ENCODE measurements around the gene TADA2B.
"Not testable (repeated sequence)": the region's sequence is repeated elsewhere in the genome, so short reads cannot be mapped to it uniquely, and the experiment has no call there.

Gene TADA2B

DNA sequence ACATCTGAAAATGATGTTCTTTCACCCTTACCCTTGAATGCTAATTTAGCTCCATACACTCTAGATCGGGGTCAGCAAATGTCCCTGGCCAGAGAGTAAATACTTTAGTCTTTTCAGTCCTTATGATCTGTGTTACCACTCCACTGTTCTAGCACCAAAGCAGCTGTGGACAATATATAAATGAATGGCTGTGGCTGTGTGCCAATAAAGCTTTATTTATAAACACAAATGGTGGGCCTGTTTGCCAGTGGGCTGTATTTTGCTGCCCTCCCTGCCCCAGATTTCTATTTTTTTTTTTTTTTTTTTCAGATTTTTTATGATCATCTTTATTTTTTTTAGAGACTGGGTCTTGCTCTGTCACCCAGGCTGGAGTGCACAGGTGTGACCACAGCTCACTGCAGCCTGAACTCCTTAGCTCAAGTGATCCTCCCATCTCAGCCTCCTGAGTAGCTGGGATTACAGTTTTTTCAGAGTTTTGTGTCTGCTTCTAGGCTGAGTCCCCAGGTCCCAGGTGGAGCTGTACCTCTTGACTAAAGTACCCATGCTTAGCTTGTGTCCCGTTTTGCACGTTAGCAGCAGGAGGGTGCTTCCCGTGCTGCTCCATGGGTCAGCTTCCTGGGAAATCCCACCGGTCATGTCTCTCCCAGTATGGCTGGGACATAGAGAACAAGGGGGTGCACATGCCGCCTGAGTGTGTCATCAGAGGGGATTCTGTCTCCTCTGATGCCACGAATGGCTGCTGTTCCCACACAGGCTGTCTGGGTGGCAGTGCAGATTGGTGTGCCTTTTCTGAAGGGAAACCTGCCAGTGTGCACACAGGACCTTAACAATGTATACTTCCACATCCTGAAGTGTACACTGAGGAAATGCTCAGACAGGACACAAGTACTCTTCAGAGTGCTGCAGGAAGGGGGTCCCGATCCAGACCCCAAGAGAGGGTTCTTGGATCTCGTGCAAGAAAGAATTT lies 40.7 kb downstream of the TADA2B start:
- no peak overlapping the region for H3K27ac ChIP-seq (ENCODE audit: low read depth, low read length)
- H3K4me3 ChIP-seq (ENCODE audit: low read length): no peak overlapping the region
- no peak overlapping the region for H3K9ac ChIP-seq (ENCODE audit: low read length)
- no peaks in the 10 kb centered on the region for H3K4me1 ChIP-seq (ENCODE audit: control insufficient read depth, insufficient read depth, low read length)
- no peaks in the 10 kb centered on the region for H3K36me3 ChIP-seq (ENCODE audit: control insufficient read depth, insufficient read depth, low read length)
- no peaks in the 10 kb centered on the region for H3K27me3 ChIP-seq (ENCODE audit: control insufficient read depth, insufficient read depth, low read length)

DNA sequence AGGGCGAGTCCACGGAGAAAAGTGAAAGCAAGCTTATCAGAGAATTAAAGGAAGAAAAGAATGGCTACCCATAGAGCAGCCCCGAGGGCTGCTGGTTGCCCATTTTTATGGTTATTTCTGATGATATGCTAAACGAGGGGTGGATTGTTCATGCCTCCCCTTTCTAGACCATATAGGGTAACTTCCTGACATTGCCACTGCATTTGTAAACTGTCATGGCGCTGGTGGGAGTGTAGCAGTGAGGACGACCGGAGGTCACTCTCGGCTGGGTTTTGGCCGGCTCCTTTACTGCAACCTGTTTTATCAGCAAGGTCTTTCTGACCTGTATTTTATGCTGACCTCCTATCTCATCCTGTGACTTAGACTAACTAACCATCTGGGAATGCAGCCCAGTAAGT lies 41.4 kb downstream of the TADA2B start:
- not testable (repeated sequence) for H3K9ac ChIP-seq (ENCODE audit: low read length)

DNA sequence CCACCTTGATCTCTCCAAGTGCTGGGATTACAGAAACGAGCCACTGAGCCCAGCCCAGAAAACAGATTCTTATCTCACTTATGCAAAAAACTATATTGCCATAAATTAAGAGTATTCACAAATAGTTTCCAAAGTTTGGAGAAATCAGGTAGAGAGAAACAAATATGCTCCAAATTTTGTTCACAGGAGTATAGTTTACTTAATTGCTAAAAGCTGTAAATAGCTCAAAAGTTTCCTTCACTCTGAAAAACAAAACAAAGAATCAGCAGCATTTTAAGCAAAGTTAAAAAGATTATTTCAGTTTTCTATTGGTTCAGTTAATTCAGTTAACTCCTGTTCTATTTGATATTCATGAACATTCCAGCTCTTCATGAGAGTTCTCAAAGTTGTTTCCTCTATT lies 43.2 kb downstream of the TADA2B start:
- no peak overlapping the region for H3K27ac ChIP-seq (ENCODE audit: low read depth, low read length)
- no peaks in the 10 kb centered on the region for H3K36me3 ChIP-seq (ENCODE audit: control insufficient read depth, insufficient read depth, low read length)
- no peaks in the 10 kb centered on the region for H3K4me1 ChIP-seq (ENCODE audit: control insufficient read depth, insufficient read depth, low read length)
- no peak overlapping the region for H3K9ac ChIP-seq (ENCODE audit: low read length)
- no peak overlapping the region for H3K4me3 ChIP-seq (ENCODE audit: low read length)
- no peaks in the 10 kb centered on the region for H3K27me3 ChIP-seq (ENCODE audit: control insufficient read depth, insufficient read depth, low read length)

More for the DNA sequence above, 41.4 kb downstream of the TADA2B start:
- not testable (repeated sequence) for H3K4me3 ChIP-seq (ENCODE audit: low read length); H3K36me3 ChIP-seq (ENCODE audit: control insufficient read depth, insufficient read depth, low read length); H3K4me1 ChIP-seq (ENCODE audit: control insufficient read depth, insufficient read depth, low read length); H3K27me3 ChIP-seq (ENCODE audit: control insufficient read depth, insufficient read depth, low read length); H3K27ac ChIP-seq (ENCODE audit: low read depth, low read length)

DNA sequence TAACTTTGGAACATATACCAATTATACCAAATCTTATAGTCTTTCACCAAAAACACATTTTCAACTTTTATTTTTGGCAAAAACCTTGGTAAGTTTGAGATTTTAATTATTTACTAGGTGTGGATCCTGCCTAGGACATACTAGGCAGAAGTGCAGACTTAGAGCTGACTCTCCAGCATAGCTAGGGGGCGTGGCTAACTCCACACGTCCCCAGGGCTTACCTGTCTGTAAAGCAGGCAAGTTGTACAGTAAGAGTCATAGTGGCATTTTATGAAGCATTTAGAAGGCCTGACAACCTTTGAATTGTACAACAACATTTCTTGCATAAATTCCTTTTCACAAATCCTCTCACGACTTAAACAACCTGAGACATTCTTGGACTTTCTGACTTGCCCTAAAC lies 43.9 kb downstream of the TADA2B start:
- Histone ChIP-seq H3K9ac (ENCODE audit: low read length) (no peak overlapping the region), H3K4me3 (ENCODE audit: low read length) (no peak overlapping the region), H3K27me3 (ENCODE audit: control insufficient read depth, insufficient read depth, low read length) (no peaks in the 10 kb centered on the region), H3K27ac (ENCODE audit: low read depth, low read length) (no peak overlapping the region), H3K36me3 (ENCODE audit: control insufficient read depth, insufficient read depth, low read length) (no peaks in the 10 kb centered on the region), H3K4me1 (ENCODE audit: control insufficient read depth, insufficient read depth, low read length) (no peaks in the 10 kb centered on the region)

DNA sequence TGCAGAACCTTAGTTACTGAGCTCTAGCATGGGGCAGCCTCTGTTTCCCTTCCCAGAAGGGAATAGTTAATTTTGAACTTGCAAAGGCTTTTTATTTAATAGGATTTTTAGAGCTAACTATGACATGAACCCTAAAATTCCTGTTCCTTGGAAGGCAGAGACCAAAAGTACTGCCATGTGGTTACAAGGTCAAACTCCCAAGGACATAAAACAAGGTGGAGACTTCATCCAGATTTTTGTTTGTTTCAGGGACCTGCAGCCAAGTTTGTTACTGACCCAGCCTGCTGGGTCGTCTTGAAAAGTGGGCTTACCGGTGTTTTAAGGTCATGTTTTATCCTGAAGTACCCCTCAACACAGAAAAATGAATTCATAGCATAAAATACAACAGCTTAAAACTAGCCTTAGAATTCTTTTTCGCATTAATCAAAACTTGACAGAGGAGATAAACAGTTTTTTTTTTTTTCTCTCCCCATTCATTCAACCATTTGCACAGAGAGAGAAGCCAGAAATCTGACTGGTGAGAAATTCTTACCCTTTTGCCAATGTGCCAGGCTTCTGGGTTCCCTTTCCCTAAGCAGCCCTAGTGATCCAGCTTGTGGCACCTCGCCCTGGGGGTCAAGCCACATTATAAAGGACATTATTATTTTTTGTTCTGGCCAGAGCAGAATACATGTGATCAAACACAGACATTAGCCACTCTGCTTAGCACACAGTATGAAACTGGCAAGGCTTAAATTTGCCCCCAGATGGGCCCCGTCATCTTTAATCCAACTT lies 46.2 kb downstream of the TADA2B start:
- no peak overlapping the region for H3K4me3 ChIP-seq (ENCODE audit: low read length)
- no peaks in the 10 kb centered on the region for H3K36me3 ChIP-seq (ENCODE audit: control insufficient read depth, insufficient read depth, low read length)
- no peaks in the 10 kb centered on the region for H3K4me1 ChIP-seq (ENCODE audit: control insufficient read depth, insufficient read depth, low read length)
- H3K9ac ChIP-seq (ENCODE audit: low read length): no peak overlapping the region
- no peak overlapping the region for H3K27ac ChIP-seq (ENCODE audit: low read depth, low read length)
- no peaks in the 10 kb centered on the region for H3K27me3 ChIP-seq (ENCODE audit: control insufficient read depth, insufficient read depth, low read length)

DNA sequence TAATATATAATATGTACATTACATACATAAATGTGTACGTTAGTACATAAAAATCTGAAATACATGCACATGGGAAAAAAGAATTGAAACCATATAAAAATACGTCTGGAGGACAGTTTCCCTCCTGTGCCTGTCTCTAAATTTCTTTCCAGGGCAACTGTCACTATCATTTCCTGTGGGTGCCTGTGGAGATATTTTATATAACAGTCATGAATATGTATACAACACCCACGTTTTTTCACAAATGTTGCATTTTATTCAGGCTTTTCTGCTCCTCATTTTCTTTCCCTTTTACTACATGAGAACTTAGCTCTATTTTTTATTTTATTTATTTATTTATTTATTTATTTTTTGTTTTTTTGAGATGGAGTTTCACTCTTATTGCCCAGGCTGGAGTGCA lies 48.9 kb downstream of the TADA2B start:
- Histone ChIP-seq H3K27ac (ENCODE audit: low read depth, low read length) (no peak overlapping the region), H3K27me3 (ENCODE audit: control insufficient read depth, insufficient read depth, low read length) (no peaks in the 10 kb centered on the region), H3K4me1 (ENCODE audit: control insufficient read depth, insufficient read depth, low read length) (no peaks in the 10 kb centered on the region), H3K36me3 (ENCODE audit: control insufficient read depth, insufficient read depth, low read length) (no peaks in the 10 kb centered on the region), H3K9ac (ENCODE audit: low read length) (no peak overlapping the region), H3K4me3 (ENCODE audit: low read length) (no peak overlapping the region)

DNA sequence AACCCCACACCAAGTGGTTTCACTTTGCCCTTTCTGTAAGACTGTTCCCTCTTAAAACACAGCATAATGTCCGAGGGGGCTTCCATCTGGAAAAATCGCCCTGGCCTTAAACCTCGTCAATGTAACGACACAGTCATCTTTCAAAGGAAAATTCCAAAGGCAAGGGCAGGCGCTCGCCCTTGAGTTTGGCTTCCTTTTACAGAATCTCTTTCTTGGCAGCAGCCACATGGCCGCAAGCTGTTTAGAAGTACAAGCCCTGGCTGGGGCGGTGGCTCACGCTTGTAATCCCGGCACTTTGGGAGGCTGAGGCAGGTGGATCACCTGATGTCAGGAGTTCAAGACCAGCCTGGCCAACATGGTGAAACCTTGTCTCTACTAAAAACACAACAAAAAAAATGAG lies 51.7 kb downstream of the TADA2B start:
- Histone ChIP-seq H3K36me3 (ENCODE audit: control insufficient read depth, insufficient read depth, low read length) (no peaks in the 10 kb centered on the region), H3K9ac (ENCODE audit: low read length) (no peak overlapping the region), H3K4me1 (ENCODE audit: control insufficient read depth, insufficient read depth, low read length) (no peaks in the 10 kb centered on the region), H3K27me3 (ENCODE audit: control insufficient read depth, insufficient read depth, low read length) (no peaks in the 10 kb centered on the region), H3K4me3 (ENCODE audit: low read length) (no peak overlapping the region), H3K27ac (ENCODE audit: low read depth, low read length) (no peak overlapping the region)

DNA sequence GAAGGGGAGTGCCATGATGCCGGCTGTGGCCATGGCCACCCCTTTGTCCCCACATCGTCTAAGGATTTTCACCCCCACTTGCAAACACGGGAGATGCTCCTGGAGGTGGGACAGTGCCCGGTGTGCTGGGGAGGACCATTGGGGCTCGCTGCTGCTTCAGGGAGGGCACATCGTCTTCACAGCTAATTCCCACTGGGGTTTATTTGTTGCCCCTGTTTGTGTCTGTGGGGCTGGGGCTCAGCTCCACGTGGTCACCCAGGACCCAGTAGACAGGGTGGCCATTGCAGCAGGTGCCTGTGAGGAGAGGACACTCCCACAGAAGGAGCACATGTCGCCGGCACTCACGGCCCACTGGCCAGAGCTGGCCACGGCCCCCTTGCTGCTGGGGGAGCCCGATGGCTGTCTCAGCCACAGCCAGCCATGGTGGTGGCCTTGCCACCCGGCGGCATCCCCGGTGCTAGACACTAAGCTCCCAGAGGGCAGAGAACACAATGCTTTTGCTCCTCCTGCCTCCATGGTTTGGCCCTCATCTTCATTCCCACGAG lies 52.5 kb downstream of the TADA2B start:
- no peak overlapping the region for H3K9ac ChIP-seq (ENCODE audit: low read length)
- no peaks in the 10 kb centered on the region for H3K27me3 ChIP-seq (ENCODE audit: control insufficient read depth, insufficient read depth, low read length)
- no peak overlapping the region for H3K4me3 ChIP-seq (ENCODE audit: low read length)
- H3K36me3 ChIP-seq (ENCODE audit: control insufficient read depth, insufficient read depth, low read length): no peaks in the 10 kb centered on the region
- no peak overlapping the region for H3K27ac ChIP-seq (ENCODE audit: low read depth, low read length)
- no peaks in the 10 kb centered on the region for H3K4me1 ChIP-seq (ENCODE audit: control insufficient read depth, insufficient read depth, low read length)

DNA sequence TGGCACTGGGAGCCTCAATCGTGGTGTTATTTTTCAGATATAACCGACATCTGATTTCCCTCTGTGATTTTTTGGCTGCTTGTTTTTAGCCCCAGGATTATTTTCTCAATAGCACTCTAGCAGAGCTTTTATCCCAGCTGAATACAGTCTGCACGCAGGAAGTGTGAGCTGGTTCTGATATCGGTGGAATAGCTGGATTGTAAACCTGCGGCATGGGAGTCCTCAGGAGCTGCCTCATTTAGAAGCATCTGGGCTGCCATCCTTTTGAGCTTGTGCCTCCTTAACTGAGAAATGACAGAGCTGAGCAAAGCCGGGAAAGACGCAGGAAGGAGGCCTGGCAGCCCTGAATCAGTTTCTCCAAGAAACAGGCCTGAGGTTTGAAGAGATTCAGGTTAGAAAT lies 53.1 kb downstream of the TADA2B start:
- no peak overlapping the region for H3K27ac ChIP-seq (ENCODE audit: low read depth, low read length)
- H3K36me3 ChIP-seq (ENCODE audit: control insufficient read depth, insufficient read depth, low read length): no peaks in the 10 kb centered on the region
- H3K4me3 ChIP-seq (ENCODE audit: low read length): no peak overlapping the region
- no peaks in the 10 kb centered on the region for H3K27me3 ChIP-seq (ENCODE audit: control insufficient read depth, insufficient read depth, low read length)
- H3K4me1 ChIP-seq (ENCODE audit: control insufficient read depth, insufficient read depth, low read length): no peaks in the 10 kb centered on the region
- no peak overlapping the region for H3K9ac ChIP-seq (ENCODE audit: low read length)

DNA sequence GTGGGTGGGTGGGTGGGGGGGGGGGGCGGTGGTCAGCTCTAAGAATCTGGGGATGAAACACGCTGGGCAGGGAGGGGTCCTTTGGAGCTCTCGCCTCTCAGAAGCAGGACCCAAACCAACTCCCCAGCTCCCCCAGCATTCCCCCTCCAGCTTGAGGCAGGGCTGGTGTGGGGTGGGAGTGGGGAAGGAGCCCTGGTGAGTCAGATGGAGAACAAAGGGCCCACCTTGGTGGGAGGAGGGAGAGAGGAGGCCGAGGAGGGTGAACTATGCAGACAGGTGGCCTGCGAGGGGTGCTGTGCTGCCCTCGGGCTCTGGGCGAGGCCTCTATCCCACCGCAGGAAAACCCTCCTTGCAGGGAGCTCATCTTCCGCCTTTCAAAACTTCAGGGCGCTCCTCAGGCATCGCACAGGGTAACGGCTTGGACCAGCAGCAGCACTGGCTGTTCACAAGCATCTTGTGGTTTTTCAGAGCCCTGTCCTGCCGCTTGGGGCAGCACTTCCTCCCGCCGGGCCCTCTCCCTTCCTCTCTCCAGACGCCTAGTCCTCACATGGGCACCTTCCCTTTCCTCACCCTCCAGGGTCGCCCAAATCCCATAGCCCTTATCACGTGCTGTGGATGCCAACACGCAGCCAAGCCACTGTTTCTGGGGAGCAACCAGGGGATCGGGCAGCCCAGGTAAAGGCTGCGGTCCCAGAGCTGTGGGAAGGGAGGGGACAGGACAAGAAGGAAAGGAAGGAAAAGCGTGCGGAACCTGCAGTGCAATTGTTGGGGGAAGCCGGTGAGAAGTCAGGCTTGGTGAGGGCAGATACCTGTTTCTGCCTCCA lies 58.7 kb downstream of the TADA2B start:
- no peaks in the 10 kb centered on the region for H3K27me3 ChIP-seq (ENCODE audit: control insufficient read depth, insufficient read depth, low read length)
- no peak overlapping the region for H3K9ac ChIP-seq (ENCODE audit: low read length)
- H3K27ac ChIP-seq (ENCODE audit: low read depth, low read length): no peak overlapping the region
- H3K36me3 ChIP-seq (ENCODE audit: control insufficient read depth, insufficient read depth, low read length): no peaks in the 10 kb centered on the region
- H3K4me1 ChIP-seq (ENCODE audit: control insufficient read depth, insufficient read depth, low read length): peaks cover 8% of the 10 kb centered on the region
- H3K4me3 ChIP-seq (ENCODE audit: low read length): peak overlapping the region; percentile 30

DNA sequence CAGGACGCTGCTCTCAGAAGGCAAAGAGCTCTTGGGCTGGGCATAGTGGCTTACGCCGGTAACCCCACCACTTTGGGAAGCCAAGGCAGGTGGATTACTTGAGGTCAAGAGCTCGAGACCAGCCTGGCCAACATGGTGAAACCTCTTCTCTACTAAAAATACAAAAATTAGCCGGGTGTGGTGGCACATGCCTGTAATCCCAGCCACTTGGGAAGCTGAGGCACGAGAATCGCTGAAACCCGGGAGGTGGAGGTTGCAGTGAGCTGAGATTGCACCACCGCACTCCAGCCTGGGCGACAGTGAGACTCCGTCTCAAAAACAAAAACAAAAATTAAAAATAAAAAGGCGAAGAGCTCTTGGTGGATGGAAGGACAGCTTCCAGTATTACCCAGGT lies 59.3 kb downstream of the TADA2B start:
- H3K9ac ChIP-seq (ENCODE audit: low read length): peak overlapping the region; percentile 7

More for the DNA sequence above, 59.3 kb downstream of the TADA2B start:
- not testable (repeated sequence) for H3K27me3 ChIP-seq (ENCODE audit: control insufficient read depth, insufficient read depth, low read length); H3K4me1 ChIP-seq (ENCODE audit: control insufficient read depth, insufficient read depth, low read length); H3K36me3 ChIP-seq (ENCODE audit: control insufficient read depth, insufficient read depth, low read length)
- Histone ChIP-seq H3K4me3 (ENCODE audit: low read length) (peak overlapping the region; percentile 59), H3K27ac (ENCODE audit: low read depth, low read length) (peak overlapping the region; percentile 56)

Measured in rectal smooth muscle tissue (tissue), 1 donor.